Endothelial cell of umbilical vein (primary cell): ENCODE measurements around the gene SERPINE1.

Experiments
- EZH2 ChIP-seq: IDR thresholded peaks from 2 replicates; pipeline ENCODE4 v1.6.1; 2012; ENCODE audit warnings: borderline replicate concordance, low read depth, mild to moderate bottlenecking, moderate library complexity, low read length, inconsistent platforms; ENCODE audit not compliant: severe bottlenecking
- GATA2 ChIP-seq: IDR thresholded peaks from 2 replicates; pipeline ENCODE4 v1.7.0; 2011; ENCODE audit warnings: low read depth, mild to moderate bottlenecking, moderate library complexity, mixed read lengths, low read length; ENCODE audit not compliant: insufficient read length, insufficient read depth
- MAX ChIP-seq: IDR thresholded peaks from 2 replicates; pipeline ENCODE4 v1.6.1; 2011; ENCODE audit not compliant: insufficient read depth, insufficient read length
- MYC ChIP-seq: IDR thresholded peaks from one replicate; pipeline ENCODE4 v1.6.1; 2011; ENCODE audit warnings: mild to moderate bottlenecking, low read depth, low read length
- POLR2A ChIP-seq: IDR thresholded peaks from 2 replicates; pipeline ENCODE4 v1.6.1; 2012; ENCODE audit warnings: low read depth, mild to moderate bottlenecking, control low read depth, low read length
- POLR2AphosphoS5 ChIP-seq: IDR thresholded peaks from 2 replicates; pipeline ENCODE4 v1.6.1; 2012; ENCODE audit warnings: low read depth, mild to moderate bottlenecking, control low read depth, low read length, moderate library complexity; ENCODE audit not compliant: insufficient read depth
- TF ChIP-seq, protein P1 (sequence below), 2 donors: IDR thresholded peaks; 1 replicate in 1 of 2; 2 replicates in 1 of 2; pipeline ENCODE4 v1.5.1; 2011; ENCODE audit warnings: low read length in 2 of 2, mild to moderate bottlenecking in 2 of 2, moderate library complexity in 2 of 2, control low read depth in 1 of 2, inconsistent platforms in 1 of 2, low read depth in 1 of 2; ENCODE audit not compliant: insufficient read depth in 1 of 2; ENCODE audit errors: extremely low read depth in 1 of 2

DNA sequence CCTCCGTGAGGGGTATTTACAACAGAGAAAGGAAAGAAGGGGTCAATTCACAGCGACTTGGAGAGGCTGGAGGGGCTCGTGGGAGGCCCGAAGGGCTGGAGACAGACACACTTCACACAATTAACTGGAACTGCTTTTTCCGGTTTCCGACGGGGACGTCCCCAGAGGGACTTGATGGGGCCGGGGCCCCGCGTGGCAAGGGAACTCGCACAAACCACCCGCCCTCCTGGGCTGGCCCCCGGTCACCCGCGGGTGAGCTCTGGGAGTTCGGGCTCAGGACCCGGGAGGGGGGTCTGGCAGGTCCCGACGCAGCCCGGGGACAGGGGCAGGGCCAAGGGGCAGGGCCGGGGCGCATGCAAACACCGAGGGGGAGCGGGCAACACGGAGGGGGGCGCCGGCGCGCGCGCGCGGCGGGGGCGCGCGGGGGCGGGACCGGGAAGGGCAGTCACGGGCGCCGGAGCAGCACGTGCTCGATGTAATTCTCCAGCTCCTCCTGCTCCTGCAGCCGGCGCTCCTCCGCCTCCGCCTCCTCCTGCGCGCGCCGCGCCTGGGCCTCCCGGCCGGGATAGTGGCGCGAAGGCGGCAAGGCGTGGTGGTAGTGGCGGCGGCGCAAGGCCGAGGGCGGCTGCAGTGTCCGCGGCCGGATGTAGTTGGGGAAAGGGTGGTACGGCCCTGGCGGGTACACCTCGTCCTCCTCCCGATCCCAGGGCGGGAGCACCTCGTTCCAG, 35.8 kb downstream of the SERPINE1 start:
- TF ChIP-seq POLR2AphosphoS5, result peak; percentile 40
- TF ChIP-seq, protein P1, sequence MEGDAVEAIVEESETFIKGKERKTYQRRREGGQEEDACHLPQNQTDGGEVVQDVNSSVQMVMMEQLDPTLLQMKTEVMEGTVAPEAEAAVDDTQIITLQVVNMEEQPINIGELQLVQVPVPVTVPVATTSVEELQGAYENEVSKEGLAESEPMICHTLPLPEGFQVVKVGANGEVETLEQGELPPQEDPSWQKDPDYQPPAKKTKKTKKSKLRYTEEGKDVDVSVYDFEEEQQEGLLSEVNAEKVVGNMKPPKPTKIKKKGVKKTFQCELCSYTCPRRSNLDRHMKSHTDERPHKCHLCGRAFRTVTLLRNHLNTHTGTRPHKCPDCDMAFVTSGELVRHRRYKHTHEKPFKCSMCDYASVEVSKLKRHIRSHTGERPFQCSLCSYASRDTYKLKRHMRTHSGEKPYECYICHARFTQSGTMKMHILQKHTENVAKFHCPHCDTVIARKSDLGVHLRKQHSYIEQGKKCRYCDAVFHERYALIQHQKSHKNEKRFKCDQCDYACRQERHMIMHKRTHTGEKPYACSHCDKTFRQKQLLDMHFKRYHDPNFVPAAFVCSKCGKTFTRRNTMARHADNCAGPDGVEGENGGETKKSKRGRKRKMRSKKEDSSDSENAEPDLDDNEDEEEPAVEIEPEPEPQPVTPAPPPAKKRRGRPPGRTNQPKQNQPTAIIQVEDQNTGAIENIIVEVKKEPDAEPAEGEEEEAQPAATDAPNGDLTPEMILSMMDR (IDR thresholded peaks at IDR 0.05; ENCODE audit: extremely low read depth in 1 of 2, insufficient read depth in 1 of 2, low read depth in 1 of 2, low read length in 2 of 2), result peak in 1 of 2 donors; percentile 2
- TF ChIP-seq EZH2, result no peak
- TF ChIP-seq POLR2A, result peak; percentile 12
- peak; percentile 44 for TF ChIP-seq MAX
- no peak for TF ChIP-seq GATA2
- TF ChIP-seq MYC, result no peak
